HG03108 (cell line): Measurements from ENCODE around the gene GOLGA1.
"Not testable (repeated sequence)": the region's sequence is repeated elsewhere in the genome, so short reads cannot be mapped to it uniquely, and the experiment has no call there.

Experiments used
- ATAC-seq: cut with Tn5 transposase; IDR thresholded peaks from one replicate; pipeline ENCODE4 v1.9.1; 2021; ENCODE audit warnings: moderate library complexity; ENCODE audit not compliant: unreplicated experiment

GOLGA1 gene

DNA sequence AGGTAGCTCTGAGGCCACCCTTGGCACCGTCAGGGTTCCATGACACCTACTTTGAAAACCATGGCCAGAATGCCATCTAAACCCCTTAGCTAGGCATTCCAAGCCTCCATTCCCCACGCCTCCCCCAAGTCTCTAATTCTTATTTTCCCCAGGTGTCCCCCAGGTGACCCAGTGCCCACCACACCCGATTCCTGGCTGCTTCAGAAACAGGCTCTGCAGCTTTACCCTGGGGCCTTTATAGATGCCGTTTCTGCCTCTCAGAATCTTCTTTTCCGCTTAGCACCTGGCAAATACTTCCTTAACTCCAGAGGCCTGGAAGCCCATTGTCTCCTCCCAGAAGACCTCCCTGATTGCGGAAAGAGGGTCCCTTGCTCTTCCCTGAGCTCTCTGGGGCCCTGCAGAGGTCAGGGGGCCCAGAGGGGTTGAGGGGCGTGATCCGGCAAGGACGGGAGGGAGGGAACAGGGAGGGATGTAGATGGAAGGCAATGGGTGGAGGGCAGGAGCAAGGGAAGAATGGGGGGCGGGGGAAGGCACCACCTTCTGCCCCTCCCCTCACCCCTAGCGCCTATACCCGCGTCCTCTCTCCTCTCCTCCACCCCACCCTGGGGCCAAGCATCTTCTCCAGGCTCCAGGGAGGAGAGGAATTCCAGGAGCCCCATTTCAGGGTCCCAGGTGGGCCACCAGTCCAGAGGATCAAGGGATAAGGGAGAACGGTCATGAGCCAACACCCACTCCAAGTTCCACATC, 99.6 kb downstream of the GOLGA1 start:
- no peak for ATAC-seq

DNA sequence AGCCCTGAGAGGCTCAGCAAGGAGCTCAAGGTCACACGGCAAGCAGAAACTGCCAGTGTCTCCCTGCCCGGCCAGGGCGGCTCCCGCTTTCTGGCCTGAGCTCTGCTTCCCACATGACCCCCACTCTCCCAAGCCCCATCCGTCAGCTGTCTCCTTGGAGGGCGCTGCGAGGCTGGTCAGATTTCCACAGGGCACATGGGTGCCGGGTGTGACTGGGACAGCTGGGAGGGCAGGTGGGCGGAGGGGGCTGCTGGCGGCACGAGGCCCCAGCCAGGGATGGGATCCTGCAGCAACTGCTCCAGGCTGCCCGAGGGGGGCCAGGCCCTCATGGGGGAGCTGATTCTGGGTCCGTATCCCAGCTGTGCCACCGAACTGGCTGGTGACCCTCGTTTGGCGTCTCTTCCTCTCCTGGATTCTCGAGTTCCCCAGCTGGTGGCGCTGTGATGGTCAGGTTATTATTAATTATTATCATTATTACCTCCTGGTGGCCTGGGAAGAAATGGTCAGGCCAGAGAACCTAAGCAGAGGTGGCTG, 100.5 kb downstream of the GOLGA1 start:
- no peak for ATAC-seq

DNA sequence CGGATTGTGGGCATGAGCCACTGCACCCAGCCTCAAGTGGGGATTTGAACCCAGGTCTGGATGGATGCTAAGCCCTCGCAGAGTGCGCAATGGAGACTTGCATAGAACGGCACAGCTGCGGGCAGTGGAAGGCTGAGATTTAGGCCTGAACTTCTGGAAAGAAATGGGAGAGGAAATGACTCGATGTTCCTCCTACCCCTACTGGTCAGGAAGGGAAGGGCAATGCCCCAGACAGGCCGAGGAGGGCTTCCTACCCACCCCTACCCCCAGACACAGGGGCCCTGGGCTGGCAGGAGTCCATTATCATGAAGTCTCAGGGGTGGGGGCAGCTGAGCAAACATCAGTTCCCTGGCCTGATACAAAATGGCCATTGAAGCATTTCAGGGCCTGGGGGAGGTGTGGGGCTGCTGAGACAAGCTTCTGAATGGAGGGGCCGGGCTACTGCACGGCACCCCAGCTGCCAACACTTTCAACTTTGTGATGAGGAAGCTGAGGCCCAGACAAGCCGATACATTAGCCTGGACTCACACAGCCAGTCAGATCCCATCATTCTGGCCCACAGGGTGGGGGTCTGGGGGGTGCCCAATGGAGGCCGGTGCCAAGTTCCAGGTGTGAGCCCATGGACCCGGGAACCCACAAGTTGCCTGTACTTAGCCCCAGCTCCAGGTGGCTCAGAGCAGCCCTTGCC, 101.1 kb downstream of the GOLGA1 start:
- ATAC-seq, result no peak

DNA sequence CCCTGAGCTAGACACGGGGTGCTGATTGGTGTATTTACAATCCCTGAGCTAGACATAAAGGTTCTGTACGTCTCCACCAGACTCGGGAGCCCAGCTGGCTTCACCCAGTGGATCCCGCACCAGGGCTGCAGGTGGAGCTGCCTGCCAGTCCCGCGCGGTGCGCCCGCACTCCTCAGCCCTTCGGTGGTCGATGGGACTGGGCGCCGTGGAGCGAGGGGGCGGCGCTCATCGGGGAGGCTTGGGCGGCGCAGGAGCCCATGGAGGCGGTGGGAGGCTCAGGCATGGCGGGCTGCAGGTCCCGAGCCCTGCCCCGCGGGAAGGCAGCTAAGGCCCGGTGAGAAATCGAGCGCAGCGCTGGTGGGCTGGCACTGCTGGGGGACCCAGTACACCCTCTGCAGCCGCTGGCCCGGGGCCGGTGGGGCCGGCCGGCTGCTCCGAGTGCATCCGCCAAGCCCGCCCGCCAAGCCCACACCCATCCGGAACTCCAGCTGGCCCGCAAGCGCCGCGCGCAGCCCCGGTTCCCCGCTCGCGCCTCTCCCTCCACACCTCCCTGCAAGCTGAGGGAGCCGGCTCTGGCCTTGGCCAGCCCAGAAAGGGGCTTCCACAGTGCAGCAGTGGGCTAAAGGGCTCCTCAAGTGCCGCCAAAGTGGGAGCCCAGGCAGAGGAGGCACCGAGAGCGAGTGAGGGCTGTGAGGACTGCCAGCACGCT, 102.2 kb downstream of the GOLGA1 start:
- ATAC-seq, result not testable (repeated sequence)

GRCh38 chr9:124838132-124838531, 102.8 kb downstream of the GOLGA1 start:
- not testable (repeated sequence) for ATAC-seq

DNA sequence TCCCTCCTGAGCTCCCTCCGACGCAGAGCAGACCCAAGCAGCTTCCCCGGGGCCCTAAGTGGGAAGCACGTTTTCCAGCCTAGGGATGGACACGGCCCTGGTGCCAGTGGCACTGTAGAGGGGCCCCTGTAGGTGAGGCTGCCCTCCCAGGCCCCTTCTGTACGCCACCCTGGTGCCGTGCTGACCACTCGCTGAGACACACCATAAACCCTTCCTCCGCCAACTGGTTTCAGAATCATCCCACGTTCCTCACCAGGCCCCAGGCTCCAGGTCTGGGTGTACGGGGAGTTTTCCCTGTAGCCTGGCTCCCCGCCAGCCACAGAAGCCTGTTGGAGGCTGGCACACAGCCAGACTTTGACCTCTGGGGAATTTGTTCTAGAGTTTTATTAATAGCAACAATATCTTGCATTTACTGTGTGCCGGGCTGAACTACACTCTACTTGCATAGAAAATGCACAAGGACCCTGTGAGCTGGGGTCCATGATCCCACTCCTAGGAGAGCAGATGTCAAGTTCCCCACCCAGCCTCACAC, 105.8 kb downstream of the GOLGA1 start:
- ATAC-seq, result no peak

DNA sequence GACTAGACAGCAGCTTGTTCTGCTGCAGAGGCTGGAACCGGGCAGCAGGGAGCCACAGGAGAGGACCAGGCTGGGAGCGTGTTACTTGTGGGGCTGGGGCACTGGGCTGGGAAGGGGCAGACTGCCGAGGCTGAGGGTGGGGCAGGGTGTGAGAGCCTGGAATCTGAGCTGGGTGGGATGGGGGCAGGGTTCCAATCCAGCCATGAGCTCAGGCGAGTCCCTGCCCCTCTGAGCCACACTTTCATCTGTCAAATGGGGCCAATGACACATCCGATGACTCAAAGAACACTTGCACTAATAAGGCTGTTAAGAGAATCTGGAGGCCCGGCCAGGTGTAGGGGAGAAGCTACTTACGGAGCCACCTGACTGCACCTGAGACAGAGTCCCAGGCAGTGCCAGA, 106.3 kb downstream of the GOLGA1 start:
- no peak for ATAC-seq

DNA sequence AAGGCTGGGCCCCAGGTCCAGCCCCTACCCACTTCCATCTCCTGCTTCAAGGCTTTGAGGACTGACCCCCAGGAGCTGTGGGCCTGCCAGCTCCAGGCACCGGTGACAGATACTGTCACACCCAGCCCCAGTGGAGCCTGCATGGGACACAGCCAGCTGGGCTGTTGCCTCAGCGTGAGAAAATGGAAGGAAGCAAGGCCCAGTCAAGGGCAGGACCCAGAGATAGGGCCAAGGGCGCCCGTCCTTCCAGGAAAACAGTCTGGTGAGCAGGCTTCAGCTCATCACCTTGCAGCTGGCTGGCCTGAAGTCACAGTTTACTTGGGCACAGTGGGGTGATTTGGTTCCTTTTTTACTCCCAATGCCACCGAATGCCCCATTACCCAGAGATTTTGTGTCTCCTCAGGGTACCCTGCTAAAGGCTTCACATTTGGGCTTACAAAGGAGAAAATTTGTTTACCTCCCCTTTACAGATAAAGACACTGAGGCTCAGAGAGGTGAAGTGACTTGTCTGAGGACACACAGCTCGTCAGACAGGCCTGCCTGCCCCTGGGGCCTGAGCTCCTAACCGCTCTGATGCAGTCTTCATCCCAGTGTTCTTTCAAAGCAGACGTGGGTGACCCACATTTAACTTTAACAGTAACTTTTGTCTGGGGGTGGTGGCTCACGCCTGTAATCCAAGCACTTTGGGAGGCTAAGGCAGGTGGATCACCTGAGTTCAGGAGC, 109.1 kb downstream of the GOLGA1 start:
- no peak for ATAC-seq

GRCh38 chr9:124830593-124830992, 110.3 kb downstream of the GOLGA1 start:
- no peak for ATAC-seq

DNA sequence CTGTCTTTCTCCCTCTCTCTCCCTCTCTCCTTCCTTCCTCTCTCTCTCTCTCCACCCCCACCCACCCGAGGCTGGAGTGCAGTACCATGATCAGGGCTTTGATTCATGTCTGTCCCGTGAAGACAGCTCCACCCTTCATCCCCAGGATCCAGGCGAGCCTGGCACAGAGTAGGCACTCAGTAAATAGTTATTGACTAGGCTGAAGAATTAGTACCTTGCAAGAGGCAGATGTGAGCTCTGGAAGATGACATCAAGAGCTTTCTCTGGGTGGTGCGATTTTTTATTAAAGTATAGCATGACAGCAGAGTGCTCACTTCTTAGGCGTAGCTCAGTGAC, 111.6 kb downstream of the GOLGA1 start:
- ATAC-seq, result no peak

- no peak for ATAC-seq
Observed at GRCh38 chr9:124828489-124829333, 112.2 kb downstream of the GOLGA1 start.
